ENCODE measurements around the gene HNF4A. TPM values are rescaled to one million over a fixed set of nuclear protein-coding genes. Genes with fewer than 3 reads are reported as not detected.

Gene HNF4A
- polyA plus RNA-seq, 1 experiment: not detected

- Histone ChIP-seq H3K4me3 (ENCODE audit: low read depth, low read length) (no peak overlapping the region), H3K27ac (ENCODE audit: low read depth, low read length) (no peak overlapping the region), H3K27me3 (ENCODE audit: control insufficient read depth, insufficient read depth, low read length) (peaks cover 22% of the 10 kb centered on the region), H3K9me3 (ENCODE audit: control insufficient read depth, insufficient read depth, low read length) (no peaks in the 10 kb centered on the region)
- CTCF ChIA-PET: interaction anchor here (0.6 kb wide), 1 partner anchor 12 kb away, joined by 4 read pairs; no protein-coding TSS in a partner anchor
- POLR2A ChIA-PET: no interaction called here
- TF ChIP-seq CTCF (IDR thresholded peaks at IDR 0.05; ENCODE audit: low read depth, low read length): no peak
- no peak for DNase-seq (ENCODE audit: low read depth, low spot score)
These were observed 39.4 kb downstream of the HNF4A start for GRCh38 chr20:44394702-44395460.

- ChIA-PET POLR2A (no interaction called here), CTCF (interaction anchor here (0.6 to 1.3 kb wide), 2 partner anchors 13 to 178 kb away, joined by 3 to 4 read pairs; no protein-coding TSS in a partner anchor)
- peaks cover 22% of the 10 kb centered on the region for H3K27me3 ChIP-seq (ENCODE audit: control insufficient read depth, insufficient read depth, low read length)
These were observed 40.2 kb downstream of the HNF4A start for GRCh38 chr20:44395461-44396340.

GRCh38 chr20:44396369-44397130 lies 41.1 kb downstream of the HNF4A start:
- Histone ChIP-seq H3K27ac (ENCODE audit: low read depth, low read length) (no peak overlapping the region), H3K27me3 (ENCODE audit: control insufficient read depth, insufficient read depth, low read length) (peaks cover 23% of the 10 kb centered on the region), H3K9me3 (ENCODE audit: control insufficient read depth, insufficient read depth, low read length) (no peaks in the 10 kb centered on the region), H3K4me3 (ENCODE audit: low read depth, low read length) (no peak overlapping the region)
- no peak for TF ChIP-seq CTCF (IDR thresholded peaks at IDR 0.05; ENCODE audit: low read depth, low read length)
- POLR2A ChIA-PET: no interaction called here
- no peak for DNase-seq (ENCODE audit: low read depth, low spot score)
- CTCF ChIA-PET: interaction anchor here (0.7 to 1.3 kb wide), 4 partner anchors 12 to 179 kb away, joined by 3 to 6 read pairs (median 3); no protein-coding TSS in a partner anchor

More at GRCh38 chr20:44395461-44396340, 40.2 kb downstream of the HNF4A start:
- no peak overlapping the region for H3K4me3 ChIP-seq (ENCODE audit: low read depth, low read length)
- DNase-seq (ENCODE audit: low read depth, low spot score): no peak
- no peaks in the 10 kb centered on the region for H3K9me3 ChIP-seq (ENCODE audit: control insufficient read depth, insufficient read depth, low read length)
- TF ChIP-seq CTCF (IDR thresholded peaks at IDR 0.05; ENCODE audit: low read depth, low read length): no peak
- no peak overlapping the region for H3K27ac ChIP-seq (ENCODE audit: low read depth, low read length)

- Histone ChIP-seq H3K27me3 (ENCODE audit: control insufficient read depth, insufficient read depth, low read length) (peaks cover 14% of the 10 kb centered on the region), H3K4me3 (ENCODE audit: low read depth, low read length) (no peak overlapping the region), H3K9me3 (ENCODE audit: control insufficient read depth, insufficient read depth, low read length) (no peaks in the 10 kb centered on the region), H3K27ac (ENCODE audit: low read depth, low read length) (no peak overlapping the region)
- peak; percentile 11 for DNase-seq (ENCODE audit: low read depth, low spot score)
- POLR2A ChIA-PET: no interaction called here
- CTCF ChIA-PET: interaction anchor here (1.1 kb wide), 1 partner anchor 181 kb away, joined by 3 read pairs; no protein-coding TSS in a partner anchor
- TF ChIP-seq CTCF (IDR thresholded peaks at IDR 0.05; ENCODE audit: low read depth, low read length): no peak
These were observed 42.8 kb downstream of the HNF4A start for GRCh38 chr20:44398335-44398734.

All from AG04450 (cell line).